ENCODE data around the gene DGCR8.
"Not testable (repeated sequence)": the region's sequence is repeated elsewhere in the genome, so short reads cannot be mapped to it uniquely, and the experiment has no call there.

DGCR8 gene

GRCh38 chr22:20158391-20159036 is 78.5 kb downstream of the DGCR8 start:
- H3K27ac ChIP-seq, result no peak overlapping the region
- H3K4me3 ChIP-seq, result no peak overlapping the region

GRCh38 chr22:20159076-20159475 is 79.0 kb downstream of the DGCR8 start:
- Histone ChIP-seq H3K4me3 (no peak overlapping the region), H3K27ac (no peak overlapping the region)

- not testable (repeated sequence) for H3K27ac ChIP-seq, H3K4me3 ChIP-seq
Observed at GRCh38 chr22:20159531-20159930, 79.5 kb downstream of the DGCR8 start.

- no peak overlapping the region for H3K27ac ChIP-seq
Observed at GRCh38 chr22:20160041-20160440, 80.0 kb downstream of the DGCR8 start.

More at GRCh38 chr22:20160041-20160440, 80.0 kb downstream of the DGCR8 start:
- H3K4me3 ChIP-seq, result no peak overlapping the region

Data from skin epidermis (tissue), 12 donors.